ENCODE measurements around the gene MICALL1. TPM values are rescaled to one million over a fixed set of nuclear protein-coding genes. Genes with fewer than 3 reads are reported as not detected.

MICALL1 gene
- total and polyA plus RNA-seq, 2 of the 4 experiments (the other 2 are of a cell fraction): 12.4 to 22.3 TPM

- peak overlapping the region; percentile 75 for H4K91ac ChIP-seq (ENCODE audit: insufficient read depth, low read depth, low read length)
- peak overlapping the region; percentile 89 for H2AK9ac ChIP-seq (replicated peaks; ENCODE audit: low read depth, low read length, poor library complexity)
- H3K23ac ChIP-seq (ENCODE audit: low read depth, low read length): 0 out of 2 replicates have a peak overlapping the region, but pooled peaks have one; percentile 33
- H3K27me3 ChIP-seq (ENCODE audit: control insufficient read depth, insufficient read depth, low read length): no peaks in the 10 kb centered on the region
- peak overlapping the region; percentile 43; the same call in 1 of the 3 replicates for H2BK15ac ChIP-seq (ENCODE audit: low read depth, low read length)
- no peaks in the 10 kb centered on the region for H3K9me3 ChIP-seq (ENCODE audit: control insufficient read depth, insufficient read depth, low read length)
- peak overlapping the region; percentile 31; the same call in 1 of the 2 replicates for H3K9ac ChIP-seq (ENCODE audit: low read depth, low read length)
- no peak overlapping the region for H3K4me3 ChIP-seq (ENCODE audit: insufficient read depth, low read depth, low read length)
- peak overlapping the region; percentile 72 for H2AFZ ChIP-seq (replicated peaks; ENCODE audit: low read length, poor library complexity)
- peak overlapping the region; percentile 56 for H2BK5ac ChIP-seq (ENCODE audit: low read depth, low read length, poor library complexity, severe bottlenecking)
- peaks cover 3 to 40% of the 10 kb centered on the region in 2 experiments; a peak in 3 of 4 replicates for H3K79me1 ChIP-seq (ENCODE audit: low read depth in 1 of 2, low read length in 2 of 2)
- intact Hi-C loops (cut with micrococcal nuclease): loop anchor here (1.0 to 5.0 kb wide), 3 partner anchors 29 to 117 kb away; no protein-coding TSS in a partner anchor
- H2BK120ac ChIP-seq (ENCODE audit: low read depth, low read length): peak overlapping the region; percentile 55
- in situ Hi-C loops (cut with MboI; ENCODE audit: low sequenced_read_pairs): no loop called here
- H4K8ac ChIP-seq (ENCODE audit: low read depth in 2 of 2, low read length in 2 of 2): peak overlapping the region in 1 of 2 experiments; percentile 81; a peak in 2 of 4 replicates
- peak overlapping the region; percentile 48 for H3K27ac ChIP-seq (ENCODE audit: insufficient read depth, low read length)
- BruUV-seq (replicated peaks): no TSS peak
- no peak overlapping the region for H3K18ac ChIP-seq (ENCODE audit: low read depth, low read length)
- H3K4me2 ChIP-seq (ENCODE audit: low read depth, low read length): 0 out of 2 replicates have a peak overlapping the region, but pooled peaks have one; percentile 37
- H3K56ac ChIP-seq (ENCODE audit: extremely low read depth, insufficient read depth, low read length): no peak overlapping the region
- dilution Hi-C loops (cut with HindIII; ENCODE audit: low sequenced_read_pairs, unreplicated experiment): no loop called here
- peak overlapping the region; percentile 80 for H3K14ac ChIP-seq (replicated peaks; ENCODE audit: low read depth, low read length)
- ATAC-seq (ENCODE audit: low read depth) (peak; percentile 99), DNase-seq (peak; percentile 86)
- H3K9me1 ChIP-seq (ENCODE audit: insufficient read depth, low read length): peaks cover 8% of the 10 kb centered on the region
- CTCF ChIA-PET: interaction anchor here (0.5 to 0.9 kb wide), 4 partner anchors 32 to 48 kb away, joined by 3 to 7 read pairs (median 4); no protein-coding TSS in a partner anchor
- WGBS, 2 experiments (ENCODE audit: extremely low coverage in 2 of 2, insufficient read length in 1 of 2): 4% methylated on average over 5 of the region's 13 CpGs; no CpG with 5 or more reads in 1 of the 2 experiments
- H3K4me1 ChIP-seq (ENCODE audit: control insufficient read depth, insufficient read depth, low read length): peaks cover 16% of the 10 kb centered on the region
- 0 out of 2 replicates have a peak overlapping the region, but pooled peaks have one; percentile 65 for H2BK20ac ChIP-seq (ENCODE audit: low read depth, low read length)
- H3K4ac ChIP-seq (ENCODE audit: low read depth, low read length): peak overlapping the region; percentile 66
- H3K36me3 ChIP-seq (ENCODE audit: control insufficient read depth, insufficient read depth, low read length): peaks cover 38% of the 10 kb centered on the region
- H2AK5ac ChIP-seq (ENCODE audit: low read depth, low read length): peak overlapping the region; percentile 95
- H4K20me1 ChIP-seq (ENCODE audit: insufficient read depth, low read length): peaks cover 31% of the 10 kb centered on the region
- POLR2A ChIA-PET (ENCODE audit: unreplicated experiment): no interaction called here
- H4K5ac ChIP-seq (ENCODE audit: low read depth, low read length): peak overlapping the region; percentile 10; the same call in 1 of the 2 replicates
- peak; percentile 43; the same call in 1 of the 2 replicates for TF ChIP-seq MXI1 (IDR thresholded peaks at IDR 0.05; ENCODE audit: borderline replicate concordance, low read depth, low read length)
- peak; percentile 69 for TF ChIP-seq RAD21 (IDR thresholded peaks at IDR 0.05; ENCODE audit: low read length)
- peak; percentile 62; the same call in 1 of the 2 replicates for TF ChIP-seq MAZ (IDR thresholded peaks at IDR 0.05; ENCODE audit: borderline replicate concordance, low read depth, low read length)
- TF ChIP-seq BHLHE40 (IDR thresholded peaks at IDR 0.05; ENCODE audit: low read depth, low read length): 0 out of 2 replicates have a peak, but pooled peaks have one; percentile 16
- TF ChIP-seq POLR2A (IDR thresholded peaks at IDR 0.05; ENCODE audit: low read depth, low read length): no peak
- TF ChIP-seq ELK1 (IDR thresholded peaks at IDR 0.05; ENCODE audit: borderline replicate concordance, low read depth, low read length): no peak
- TF ChIP-seq CTCF (conservative IDR thresholded peaks at IDR 0.05; ENCODE audit: low read depth, low read length): peak; percentile 99
- TF ChIP-seq RCOR1 (IDR thresholded peaks at IDR 0.05; ENCODE audit: insufficient replicate concordance, low read length): peak; percentile 68
- TF ChIP-seq NFE2L2 (IDR thresholded peaks at IDR 0.05; ENCODE audit: low read depth, low read length): no peak
- TF ChIP-seq CEBPB (IDR thresholded peaks at IDR 0.05; ENCODE audit: low read depth, low read length): no peak
- TF ChIP-seq RFX5 (IDR thresholded peaks at IDR 0.05; ENCODE audit: low read depth, low read length): no peak
- peak; percentile 89 for TF ChIP-seq FOS (IDR thresholded peaks at IDR 0.05; ENCODE audit: low read depth, low read length)
- no peak for TF ChIP-seq CHD1 (IDR thresholded peaks at IDR 0.05; ENCODE audit: low read depth, low read length)
These were observed 27.7 kb downstream of the MICALL1 start for GRCh38 chr22:37933711-37934376.
